HepG2 (cell line): Measurements from ENCODE around the gene COL9A3. TPM values are rescaled to one million over a fixed set of nuclear protein-coding genes. Genes with fewer than 3 reads are reported as not detected.

Experiments
- BHLHE40 ChIP-seq: IDR thresholded peaks from 2 replicates; pipeline ENCODE4 v1.6.1; 2011; ENCODE audit warnings: low read length, improper control_type of control experiment
- FOXC1 ChIP-seq: sonication (generic); formaldehyde crosslinking; IDR thresholded peaks from 2 replicates; pipeline ENCODE4 v1.8.0; 2022; ENCODE audit warnings: mild to moderate bottlenecking, missing genetic modification reagents, borderline replicate concordance
- HIVEP1 ChIP-seq: sonication (generic); formaldehyde crosslinking; IDR thresholded peaks from 2 replicates; pipeline ENCODE4 v1.4.0; 2020; ENCODE audit warnings: mild to moderate bottlenecking, missing genetic modification reagents
- HNRNPH1 ChIP-seq: fragments of 200-400 bp; formaldehyde crosslinking; optimal IDR thresholded peaks from 2 replicates; pipeline ENCODE3; 2017; ENCODE audit warnings: mild to moderate bottlenecking, low read depth, low read length
- HNRNPLL ChIP-seq: fragments of 200-400 bp; formaldehyde crosslinking; IDR thresholded peaks from 2 replicates; pipeline ENCODE4 v1.6.1; 2017; ENCODE audit warnings: mild to moderate bottlenecking, low read depth, low read length; ENCODE audit not compliant: poor library complexity, severe bottlenecking
- HOXA3 ChIP-seq: sonication (generic); formaldehyde crosslinking; IDR thresholded peaks from 2 replicates; pipeline ENCODE4 v1.5.0; 2020; ENCODE audit warnings: missing genetic modification reagents
- MAFF ChIP-seq: IDR thresholded peaks from 2 replicates; pipeline ENCODE4 v1.6.1; 2011; ENCODE audit warnings: low read depth, low read length, improper control_type of control experiment
- PHB2 ChIP-seq: fragments of 450-650 bp; IDR thresholded peaks from 2 replicates; pipeline ENCODE4 v1.6.1; 2018; ENCODE audit not compliant: partially characterized antibody
- TCF7 ChIP-seq: sonication (generic); IDR thresholded peaks from 2 replicates; pipeline ENCODE4 v1.6.1; 2016; ENCODE audit warnings: antibody characterized with exemption, low read depth
- ZBTB7B ChIP-seq: sonication (generic); formaldehyde crosslinking; IDR thresholded peaks from 2 replicates; pipeline ENCODE4 v1.4.0; 2020; ENCODE audit warnings: missing genetic modification reagents
- ZNF138 ChIP-seq: sonication (generic); formaldehyde crosslinking; IDR thresholded peaks from 2 replicates; pipeline ENCODE4 v1.5.0; 2020; ENCODE audit warnings: mild to moderate bottlenecking, low read depth, missing genetic modification reagents
- ZNF180 ChIP-seq: sonication (generic); formaldehyde crosslinking; IDR thresholded peaks from 2 replicates; pipeline ENCODE4 v1.4.0; 2020; ENCODE audit warnings: low read depth, missing genetic modification reagents, borderline replicate concordance
- ZNF770 ChIP-seq: sonication (generic); formaldehyde crosslinking; IDR thresholded peaks from 2 replicates; pipeline ENCODE4 v1.5.0; 2020; ENCODE audit warnings: mild to moderate bottlenecking, missing genetic modification reagents
- ZNF850 ChIP-seq: sonication (generic); formaldehyde crosslinking; conservative IDR thresholded peaks from 2 replicates; pipeline ENCODE4 v1.9.0; 2021; ENCODE audit warnings: mild to moderate bottlenecking, missing genetic modification reagents
- ZSCAN25 ChIP-seq: sonication (generic); formaldehyde crosslinking; IDR thresholded peaks from 2 replicates; pipeline ENCODE4 v1.8.0; 2022; ENCODE audit warnings: mild to moderate bottlenecking, missing genetic modification reagents
- polyA plus RNA-seq, 8 experiments: library from polyadenylated mRNA; depleted of rRNA in 3 of 8; stranded (reverse) in 7 of 8; unstranded in 1 of 8; fragments of >200 nt; fragmentation: Illumina TruSeq in 4 of 8; extraction: Trizol in 4 of 8; gene quantifications; 2 replicates each; pipeline versions ENCODE4 v1.2.1 to v1.2.3, GENCODE V29; 2011 to 2016; ENCODE audit warnings: low read depth in 4 of 8, missing spikeins in 1 of 8, mixed read lengths in 1 of 8; ENCODE audit not compliant: insufficient read depth in 1 of 8
- total RNA-seq, 5 experiments: library from RNA; depleted of rRNA; stranded (reverse); fragments of >200 nt; fragmentation: Illumina TruSeq; extraction: Trizol; gene quantifications; 2 replicates each; pipeline ENCODE4 v1.2.3, GENCODE V29; 2016; ENCODE audit warnings: low read depth in 1 of 5
- TF ChIP-seq, protein P1 (sequence below): sonication (generic); formaldehyde crosslinking; IDR thresholded peaks from 2 replicates; pipeline ENCODE4 v1.4.0; 2020; ENCODE audit warnings: missing genetic modification reagents
- TF ChIP-seq, protein P2 (sequence below): sonication (generic); formaldehyde crosslinking; IDR thresholded peaks from 2 replicates; pipeline ENCODE4 v1.8.0; 2022; ENCODE audit warnings: missing genetic modification reagents, low read depth, mild to moderate bottlenecking, borderline replicate concordance
- TF ChIP-seq, protein P3 (sequence below): sonication (generic); formaldehyde crosslinking; IDR thresholded peaks from 2 replicates; pipeline ENCODE4 v1.5.0; 2020; ENCODE audit warnings: mild to moderate bottlenecking, missing genetic modification reagents
- TF ChIP-seq, protein P4 (sequence below): sonication (generic); formaldehyde crosslinking; IDR thresholded peaks from 2 replicates; pipeline ENCODE4 v1.4.0; 2020; ENCODE audit warnings: missing genetic modification reagents
- TF ChIP-seq, protein P5 (sequence below): sonication (generic); formaldehyde crosslinking; IDR thresholded peaks from 2 replicates; pipeline ENCODE4 v1.5.1; 2020; ENCODE audit warnings: mild to moderate bottlenecking, missing genetic modification reagents, borderline replicate concordance

COL9A3 gene
- total and polyA plus RNA-seq, 2 of the 13 experiments (the other 11 are each of a cell fraction or from before 2014, with no cell fraction given): 155 to 204 TPM

- TF ChIP-seq, protein P1, sequence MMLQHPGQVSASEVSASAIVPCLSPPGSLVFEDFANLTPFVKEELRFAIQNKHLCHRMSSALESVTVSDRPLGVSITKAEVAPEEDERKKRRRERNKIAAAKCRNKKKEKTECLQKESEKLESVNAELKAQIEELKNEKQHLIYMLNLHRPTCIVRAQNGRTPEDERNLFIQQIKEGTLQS: no peak
- TF ChIP-seq MAFF: no peak
- TF ChIP-seq TCF7: no peak
- no peak for TF ChIP-seq BHLHE40
- no peak for TF ChIP-seq HNRNPH1
- TF ChIP-seq, protein P2, sequence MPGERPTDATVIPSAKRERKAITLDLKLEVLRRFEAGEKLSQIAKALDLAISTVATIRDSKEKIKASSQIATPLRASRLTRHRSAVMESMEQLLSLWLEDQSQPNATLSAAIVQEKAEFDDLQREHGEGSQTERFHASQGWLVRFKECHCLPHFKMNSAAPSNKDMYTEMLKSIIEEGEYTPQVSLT (CRISPR knock-in tag): no peak
- TF ChIP-seq ZSCAN25: no peak
- TF ChIP-seq, protein P3, sequence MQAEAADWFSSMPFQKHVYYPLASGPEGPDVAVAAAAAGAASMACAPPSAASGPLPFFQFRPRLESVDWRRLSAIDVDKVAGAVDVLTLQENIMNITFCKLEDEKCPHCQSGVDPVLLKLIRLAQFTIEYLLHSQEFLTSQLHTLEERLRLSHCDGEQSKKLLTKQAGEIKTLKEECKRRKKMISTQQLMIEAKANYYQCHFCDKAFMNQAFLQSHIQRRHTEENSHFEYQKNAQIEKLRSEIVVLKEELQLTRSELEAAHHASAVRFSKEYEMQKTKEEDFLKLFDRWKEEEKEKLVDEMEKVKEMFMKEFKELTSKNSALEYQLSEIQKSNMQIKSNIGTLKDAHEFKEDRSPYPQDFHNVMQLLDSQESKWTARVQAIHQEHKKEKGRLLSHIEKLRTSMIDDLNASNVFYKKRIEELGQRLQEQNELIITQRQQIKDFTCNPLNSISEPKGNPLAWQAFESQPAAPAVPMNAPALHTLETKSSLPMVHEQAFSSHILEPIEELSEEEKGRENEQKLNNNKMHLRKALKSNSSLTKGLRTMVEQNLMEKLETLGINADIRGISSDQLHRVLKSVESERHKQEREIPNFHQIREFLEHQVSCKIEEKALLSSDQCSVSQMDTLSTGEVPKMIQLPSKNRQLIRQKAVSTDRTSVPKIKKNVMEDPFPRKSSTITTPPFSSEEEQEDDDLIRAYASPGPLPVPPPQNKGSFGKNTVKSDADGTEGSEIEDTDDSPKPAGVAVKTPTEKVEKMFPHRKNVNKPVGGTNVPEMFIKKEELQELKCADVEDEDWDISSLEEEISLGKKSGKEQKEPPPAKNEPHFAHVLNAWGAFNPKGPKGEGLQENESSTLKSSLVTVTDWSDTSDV (CRISPR knock-in tag): no peak
- TF ChIP-seq ZNF770 (CRISPR knock-in tag): no peak; the same call in 1 of the 2 replicates
- TF ChIP-seq FOXC1: 0 out of 2 replicates have a peak, but pooled peaks have one; percentile 46
- no peak for TF ChIP-seq PHB2
- peak; percentile 43 for TF ChIP-seq HOXA3 (CRISPR knock-in tag)
- TF ChIP-seq ZNF850 (CRISPR knock-in tag): 0 out of 2 replicates have a peak, but pooled peaks have one; percentile 40
- TF ChIP-seq ZNF138 (CRISPR knock-in tag): 0 out of 2 replicates have a peak, but pooled peaks have one; percentile 19
- peak; percentile 57 for TF ChIP-seq ZBTB7B (CRISPR knock-in tag)
- TF ChIP-seq HNRNPLL: peak; percentile 19
- TF ChIP-seq, protein P4, sequence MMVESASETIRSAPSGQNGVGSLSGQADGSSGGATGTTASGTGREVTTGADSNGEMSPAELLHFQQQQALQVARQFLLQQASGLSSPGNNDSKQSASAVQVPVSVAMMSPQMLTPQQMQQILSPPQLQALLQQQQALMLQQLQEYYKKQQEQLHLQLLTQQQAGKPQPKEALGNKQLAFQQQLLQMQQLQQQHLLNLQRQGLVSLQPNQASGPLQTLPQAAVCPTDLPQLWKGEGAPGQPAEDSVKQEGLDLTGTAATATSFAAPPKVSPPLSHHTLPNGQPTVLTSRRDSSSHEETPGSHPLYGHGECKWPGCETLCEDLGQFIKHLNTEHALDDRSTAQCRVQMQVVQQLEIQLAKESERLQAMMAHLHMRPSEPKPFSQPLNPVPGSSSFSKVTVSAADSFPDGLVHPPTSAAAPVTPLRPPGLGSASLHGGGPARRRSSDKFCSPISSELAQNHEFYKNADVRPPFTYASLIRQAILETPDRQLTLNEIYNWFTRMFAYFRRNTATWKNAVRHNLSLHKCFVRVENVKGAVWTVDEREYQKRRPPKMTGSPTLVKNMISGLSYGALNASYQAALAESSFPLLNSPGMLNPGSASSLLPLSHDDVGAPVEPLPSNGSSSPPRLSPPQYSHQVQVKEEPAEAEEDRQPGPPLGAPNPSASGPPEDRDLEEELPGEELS (CRISPR knock-in tag): no peak
- TF ChIP-seq ZNF180 (CRISPR knock-in tag): no peak
- TF ChIP-seq, protein P5, sequence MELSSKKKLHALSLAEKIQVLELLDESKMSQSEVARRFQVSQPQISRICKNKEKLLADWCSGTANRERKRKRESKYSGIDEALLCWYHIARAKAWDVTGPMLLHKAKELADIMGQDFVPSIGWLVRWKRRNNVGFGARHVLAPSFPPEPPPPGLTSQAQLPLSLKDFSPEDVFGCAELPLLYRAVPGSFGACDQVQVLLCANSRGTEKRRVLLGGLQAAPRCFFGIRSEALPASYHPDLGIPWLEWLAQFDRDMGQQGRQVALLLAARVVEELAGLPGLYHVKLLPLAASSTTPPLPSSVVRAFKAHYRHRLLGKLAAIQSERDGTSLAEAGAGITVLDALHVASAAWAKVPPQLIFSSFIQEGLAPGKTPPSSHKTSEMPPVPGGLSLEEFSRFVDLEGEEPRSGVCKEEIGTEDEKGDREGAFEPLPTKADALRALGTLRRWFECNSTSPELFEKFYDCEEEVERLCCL (CRISPR knock-in tag): no peak
- TF ChIP-seq HIVEP1 (CRISPR knock-in tag): no peak
These were observed 60.3 kb downstream of the COL9A3 start (continued) for GRCh38 chr20:62876902-62877816.
